CD4-positive, alpha-beta T cell treated with Interleukin-15 for 1 hour (primary cell): ENCODE results near the gene OR10G8.
"Not testable (repeated sequence)": the region's sequence is repeated elsewhere in the genome, so short reads cannot be mapped to it uniquely, and the experiment has no call there.

Experiments used
- DNase-seq: peaks from one replicate; pipeline ENCODE4 v3.0.0-alpha.2; 2020

The OR10G8 gene, protein sequence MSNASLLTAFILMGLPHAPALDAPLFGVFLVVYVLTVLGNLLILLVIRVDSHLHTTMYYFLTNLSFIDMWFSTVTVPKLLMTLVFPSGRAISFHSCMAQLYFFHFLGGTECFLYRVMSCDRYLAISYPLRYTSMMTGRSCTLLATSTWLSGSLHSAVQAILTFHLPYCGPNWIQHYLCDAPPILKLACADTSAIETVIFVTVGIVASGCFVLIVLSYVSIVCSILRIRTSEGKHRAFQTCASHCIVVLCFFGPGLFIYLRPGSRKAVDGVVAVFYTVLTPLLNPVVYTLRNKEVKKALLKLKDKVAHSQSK

DNA sequence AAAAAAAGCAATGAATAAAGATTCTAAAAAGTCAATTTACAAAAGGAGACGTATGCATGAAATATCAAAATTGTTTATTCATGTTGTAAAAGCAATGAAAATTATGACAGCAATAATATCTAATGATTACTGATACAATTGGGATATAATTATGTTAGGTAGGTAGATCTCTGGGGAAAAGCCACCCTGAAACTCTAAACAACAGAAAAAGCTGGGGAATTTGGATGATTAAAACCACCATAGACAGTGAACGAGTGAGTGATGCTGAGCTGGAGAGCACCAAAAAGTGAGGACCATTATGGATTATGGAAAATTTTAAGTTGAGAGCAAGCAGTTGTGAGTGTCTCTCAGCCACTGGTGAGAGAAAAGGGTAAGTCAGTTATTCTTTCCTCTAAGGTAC, at the start of gene OR10G8:
OR10G8 (plus strand) TSS at position 301 of the 400 bp plus-strand sequence. CDS start 2,825 bp downstream, outside the sequence.
- no peak for DNase-seq

DNA sequence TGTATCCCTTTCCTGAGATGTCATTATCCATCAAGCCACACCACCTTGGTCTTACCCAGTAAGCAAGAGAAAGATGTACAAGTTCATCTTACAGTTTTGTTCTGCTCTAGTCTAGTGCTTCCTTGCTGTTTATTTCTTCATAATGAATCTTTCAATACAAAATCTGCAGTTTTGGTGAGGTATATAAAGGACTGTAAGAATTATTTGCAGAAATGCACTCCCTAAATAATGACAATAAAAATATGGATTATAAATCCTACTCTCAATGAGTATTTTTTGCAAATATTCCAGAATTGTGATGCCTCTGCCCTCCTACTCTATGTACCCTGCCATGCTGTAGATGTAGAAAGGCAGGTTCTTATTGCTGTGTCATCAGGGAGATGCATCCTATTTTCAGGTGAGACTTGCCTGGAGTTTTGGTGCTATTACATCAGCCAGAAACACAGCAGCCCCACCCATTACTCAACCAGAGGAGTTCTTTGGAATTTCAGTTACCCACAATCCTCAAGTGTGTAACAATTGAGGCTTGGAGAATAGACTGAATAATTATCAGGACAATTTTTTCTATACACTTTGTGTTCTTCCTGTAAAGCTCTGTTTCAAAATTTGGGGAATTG, 48.8 kb upstream of the OR10G8 start, which contains the start of gene OR10S1:
OR10S1 (minus strand) TSS at position 51 of the 617 bp plus-strand sequence. CDS start 117 bp downstream, outside the sequence.
- DNase-seq, result no peak

DNA sequence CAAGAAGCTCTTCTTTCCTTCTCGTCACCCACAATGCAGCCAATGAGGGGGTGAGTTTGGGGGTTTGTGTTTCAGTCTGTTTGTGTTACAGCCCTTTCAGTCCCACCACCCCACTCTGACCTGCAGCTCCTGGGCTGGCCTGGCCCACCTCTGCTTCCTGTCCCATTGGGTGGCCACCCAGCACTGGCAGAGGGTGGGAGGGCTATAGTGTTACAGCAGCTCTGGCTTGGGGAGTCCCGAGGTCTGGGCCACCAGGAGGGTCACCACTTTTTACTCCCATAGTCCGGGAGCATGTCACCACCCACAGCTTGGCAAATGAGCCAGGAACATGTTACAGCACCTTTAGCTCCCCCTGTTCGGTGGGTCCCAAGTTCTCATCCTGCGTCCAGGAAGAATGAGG, 47.3 kb upstream of the OR10G8 start:
- no peak for DNase-seq

DNA sequence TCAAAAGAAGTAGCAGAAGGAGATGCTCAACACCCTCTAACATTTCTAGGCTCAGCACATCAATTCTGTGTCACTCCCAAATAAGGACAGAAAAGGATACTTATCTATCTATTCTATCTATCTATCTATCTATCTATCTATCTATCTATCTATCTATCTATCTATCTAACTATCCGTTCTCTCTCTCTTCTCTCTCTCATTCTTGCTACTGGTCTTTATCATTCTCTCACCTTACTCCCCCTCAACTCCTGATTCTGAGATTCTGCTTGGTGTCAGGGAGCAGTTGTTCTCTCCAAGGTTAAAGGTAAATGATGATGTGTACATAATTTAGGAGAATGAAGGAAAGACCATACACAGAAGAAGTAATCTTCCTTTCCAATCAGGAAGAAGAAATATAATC, 31.5 kb upstream of the OR10G8 start, which contains the start of gene OR10G6:
OR10G6 (minus strand) TSS at position 43 of the 400 bp plus-strand sequence; CDS start at position 43, 0 bp downstream.
- no peak for DNase-seq

DNA sequence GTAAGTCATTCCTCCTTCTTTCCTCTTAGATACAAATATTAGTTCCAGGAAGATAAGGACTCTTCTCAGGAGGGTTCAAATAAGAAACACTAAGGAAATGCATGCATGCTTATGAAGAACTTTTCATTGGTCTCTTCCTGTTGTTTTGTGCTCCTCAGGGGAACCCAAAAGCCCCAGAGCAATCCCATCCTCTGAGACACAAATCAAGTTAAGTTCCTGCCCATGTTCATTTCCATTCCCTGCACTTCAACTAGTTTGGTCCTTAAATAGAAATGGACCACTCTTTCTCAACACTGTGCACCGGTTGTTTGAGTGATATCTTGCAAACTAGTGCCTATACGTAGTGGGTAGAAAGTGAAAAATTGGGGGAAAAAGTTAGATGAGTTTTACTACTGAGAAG, 13.9 kb upstream of the OR10G8 start, which contains the start of gene OR10G4:
OR10G4 (plus strand) TSS at position 301 of the 400 bp plus-strand sequence. CDS start 2,578 bp downstream, outside the sequence.
- no peak for DNase-seq

DNA sequence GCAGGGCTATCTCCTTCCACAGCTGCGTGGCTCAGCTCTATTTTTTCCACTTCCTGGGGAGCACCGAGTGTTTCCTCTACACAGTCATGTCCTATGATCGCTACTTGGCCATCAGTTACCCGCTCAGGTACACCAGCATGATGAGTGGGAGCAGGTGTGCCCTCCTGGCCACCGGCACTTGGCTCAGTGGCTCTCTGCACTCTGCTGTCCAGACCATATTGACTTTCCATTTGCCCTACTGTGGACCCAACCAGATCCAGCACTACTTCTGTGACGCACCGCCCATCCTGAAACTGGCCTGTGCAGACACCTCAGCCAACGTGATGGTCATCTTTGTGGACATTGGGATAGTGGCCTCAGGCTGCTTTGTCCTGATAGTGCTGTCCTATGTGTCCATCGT, 10.8 kb upstream of the OR10G8 start:
- DNase-seq, result not testable (repeated sequence)

DNA sequence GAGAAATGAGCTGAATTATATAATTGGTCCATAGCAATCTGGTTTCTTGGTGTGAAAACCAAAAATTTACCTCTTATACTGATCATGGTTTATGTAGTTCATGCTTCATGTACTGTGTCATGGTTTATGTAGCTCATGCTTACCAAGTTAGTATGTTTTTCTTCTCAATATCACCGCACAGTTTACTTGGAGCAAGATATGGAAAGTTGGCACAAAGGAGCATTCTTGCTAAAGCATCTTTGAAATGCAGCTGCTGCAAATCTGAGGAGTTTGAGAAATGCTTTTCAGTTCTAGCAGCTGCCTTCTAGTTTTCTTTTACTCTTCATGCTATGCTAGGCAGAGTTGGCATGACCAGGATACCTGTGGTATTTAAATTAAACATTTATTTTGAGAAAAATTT, 10.1 kb downstream of the OR10G8 start:
- DNase-seq, result no peak

DNA sequence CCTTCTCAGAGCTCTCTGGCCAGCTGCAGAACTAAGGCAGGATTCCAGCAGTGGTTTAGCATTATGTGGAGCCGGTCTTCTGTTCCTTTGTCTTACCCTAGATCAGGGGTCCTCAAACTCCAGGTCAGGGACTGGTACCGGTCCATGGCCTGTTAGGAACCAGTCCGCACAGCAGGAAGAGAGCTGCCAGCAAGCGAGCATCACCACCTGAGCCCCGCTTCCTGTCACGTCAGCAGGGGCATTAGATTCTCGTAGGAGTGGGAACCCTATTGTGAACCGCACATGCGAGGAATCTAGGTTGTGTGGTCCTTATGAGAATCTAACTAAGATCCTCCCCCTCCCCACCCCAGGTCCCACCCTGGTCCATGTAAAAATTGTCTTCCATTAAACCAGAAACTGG, 13.0 kb downstream of the OR10G8 start:
- no peak for DNase-seq

DNA sequence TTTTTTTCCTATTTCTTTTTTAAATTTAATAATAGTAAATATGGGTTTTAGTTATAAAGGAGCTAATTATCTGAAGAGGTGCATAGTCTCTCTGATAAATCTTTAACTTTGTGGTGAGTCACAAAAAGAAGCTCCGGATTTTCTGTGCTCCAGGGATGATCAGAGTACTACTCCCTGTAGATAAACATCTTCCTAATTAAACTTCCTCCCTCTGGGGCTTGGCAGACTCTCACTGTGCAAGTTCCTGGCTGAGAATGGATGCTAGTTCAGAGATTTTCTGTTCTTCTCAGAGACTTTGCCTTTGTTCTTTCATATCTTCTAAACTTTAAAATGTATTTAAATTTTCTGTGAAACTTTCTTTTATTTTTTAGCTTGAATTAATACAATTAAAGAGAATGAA, 14.7 kb downstream of the OR10G8 start, which contains the start of gene OR10G7:
OR10G7 (minus strand) TSS at position 72 of the 400 bp plus-strand sequence. CDS start 2,324 bp downstream, outside the sequence.
- DNase-seq, result no peak

DNA sequence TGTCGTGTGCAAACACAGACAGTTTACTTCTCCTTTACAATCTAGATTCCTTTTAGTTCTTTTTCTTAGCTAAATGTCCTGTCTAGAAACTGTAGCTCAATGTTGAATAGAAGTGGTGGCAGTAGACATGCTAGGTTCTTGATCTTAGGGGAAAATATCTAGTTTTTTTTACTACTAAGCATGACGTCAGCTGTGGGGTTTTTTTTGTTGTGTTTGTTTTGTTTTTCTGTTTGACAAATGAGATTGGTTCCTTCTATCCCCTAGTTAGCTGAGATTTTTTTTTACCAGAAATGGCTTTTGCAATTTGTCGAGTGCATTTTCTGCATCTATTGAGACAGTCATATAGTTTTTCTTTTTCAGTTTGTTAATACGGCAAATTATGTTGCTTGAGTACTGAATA, 16.8 kb downstream of the OR10G8 start:
- no peak for DNase-seq

DNA sequence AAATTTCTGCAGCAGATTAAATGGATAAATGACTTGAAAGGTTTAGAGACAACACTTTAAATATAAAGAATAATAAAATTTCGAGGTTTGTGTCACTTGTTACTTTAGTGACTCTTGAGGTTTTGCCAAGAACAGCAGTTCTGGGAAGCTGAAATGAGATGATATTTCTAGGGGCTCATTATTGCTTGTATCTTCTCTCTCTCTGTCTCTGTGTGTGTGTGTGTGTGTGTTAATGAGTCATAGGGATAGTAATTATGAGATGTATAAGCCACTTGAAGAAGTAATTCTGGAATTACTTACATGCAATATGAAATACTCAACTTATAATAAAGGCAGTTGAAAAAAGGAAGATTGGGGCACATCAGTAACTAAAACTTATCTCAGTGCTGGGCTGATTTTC, 24.1 kb downstream of the OR10G8 start:
- DNase-seq, result no peak

DNA sequence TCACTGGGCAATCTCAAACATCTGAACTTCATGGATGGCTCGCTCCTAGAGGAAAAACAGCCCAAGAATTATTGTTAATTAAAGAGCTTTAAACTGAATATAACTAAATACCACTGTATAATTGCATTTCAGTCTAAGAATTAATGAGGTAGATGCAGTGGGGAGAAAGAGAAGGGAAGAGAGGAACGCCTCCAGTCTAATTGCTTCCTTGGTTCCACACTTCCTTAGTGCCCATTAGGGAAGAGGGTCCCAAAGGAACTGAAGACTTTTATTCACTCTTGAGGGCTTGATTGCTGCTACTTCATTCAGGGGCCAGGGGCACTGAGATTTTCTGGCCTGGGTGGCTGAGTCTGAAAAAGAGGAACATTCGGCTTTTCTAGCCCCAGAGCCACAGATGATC, 26.4 kb downstream of the OR10G8 start:
- DNase-seq, result no peak

DNA sequence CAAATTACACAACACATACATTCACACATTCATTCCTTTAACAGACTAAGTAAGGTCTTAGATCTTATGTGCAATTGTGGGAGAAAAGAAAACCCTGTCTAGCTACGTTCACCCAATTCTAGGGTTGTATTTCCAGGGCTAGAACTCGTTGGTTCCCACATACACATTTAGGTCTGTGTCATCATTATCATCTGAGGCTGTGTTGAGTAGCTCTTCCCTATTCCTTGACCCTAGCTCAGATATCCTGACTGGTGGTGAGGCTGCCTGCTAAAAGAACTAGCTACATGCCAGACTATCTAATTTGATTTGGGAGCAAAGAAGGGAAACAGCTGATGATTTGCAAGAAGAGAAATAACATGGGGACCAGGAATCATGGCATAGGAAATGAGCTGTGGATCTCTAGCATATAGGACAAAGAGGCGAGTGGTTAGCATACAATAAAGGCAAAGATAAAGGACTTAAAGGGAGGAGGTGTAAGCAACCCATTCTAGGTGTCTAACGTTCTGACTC, 42.1 kb downstream of the OR10G8 start:
- no peak for DNase-seq

DNA sequence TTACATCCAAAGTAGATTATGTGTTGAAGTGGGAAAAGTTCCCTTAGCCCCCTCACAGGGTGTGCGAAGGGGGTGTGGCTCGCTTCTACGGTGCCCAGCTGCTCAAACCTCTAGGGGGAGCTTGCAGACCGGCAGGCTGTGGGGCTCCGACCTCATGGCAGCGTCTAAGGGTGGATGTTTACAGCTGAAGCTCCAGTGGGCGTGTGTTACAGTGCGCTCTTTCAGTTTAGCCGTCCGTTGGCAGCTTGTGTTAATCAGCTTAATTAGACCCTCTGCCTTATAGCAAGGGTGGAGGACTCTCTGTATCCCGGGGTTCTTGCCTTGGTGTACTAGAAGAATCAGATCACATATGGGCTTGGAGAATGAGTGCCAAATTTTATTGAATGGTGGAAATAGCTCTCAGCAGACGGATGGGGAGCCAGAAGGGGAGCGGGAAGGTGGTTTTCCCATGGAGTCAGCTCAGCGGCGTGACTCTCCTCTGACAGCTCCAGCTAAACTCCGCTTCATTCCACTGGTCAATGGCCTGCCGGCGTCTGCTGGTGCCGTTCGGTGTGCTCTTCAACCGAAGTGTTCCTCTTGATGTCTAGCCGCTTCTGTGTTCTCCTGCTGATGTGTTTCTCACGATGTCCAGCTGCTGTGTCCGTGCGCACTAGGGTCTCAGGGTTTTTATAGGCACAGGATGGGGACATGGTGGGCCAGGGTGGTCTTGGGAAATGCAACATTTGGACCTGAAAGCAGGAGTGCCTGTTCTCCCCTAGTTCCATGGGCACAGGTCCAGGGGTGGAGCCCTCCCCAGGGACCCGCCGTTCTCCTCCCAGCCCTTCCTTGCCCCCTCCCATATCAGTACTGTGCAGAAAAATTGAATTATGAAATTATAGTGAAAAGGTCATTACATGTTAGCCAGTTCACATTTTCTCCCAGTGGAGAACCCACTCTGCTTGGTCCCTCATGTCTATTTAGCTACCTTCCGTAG, 43.1 kb downstream of the OR10G8 start:
- DNase-seq, result peak; percentile 62

DNA sequence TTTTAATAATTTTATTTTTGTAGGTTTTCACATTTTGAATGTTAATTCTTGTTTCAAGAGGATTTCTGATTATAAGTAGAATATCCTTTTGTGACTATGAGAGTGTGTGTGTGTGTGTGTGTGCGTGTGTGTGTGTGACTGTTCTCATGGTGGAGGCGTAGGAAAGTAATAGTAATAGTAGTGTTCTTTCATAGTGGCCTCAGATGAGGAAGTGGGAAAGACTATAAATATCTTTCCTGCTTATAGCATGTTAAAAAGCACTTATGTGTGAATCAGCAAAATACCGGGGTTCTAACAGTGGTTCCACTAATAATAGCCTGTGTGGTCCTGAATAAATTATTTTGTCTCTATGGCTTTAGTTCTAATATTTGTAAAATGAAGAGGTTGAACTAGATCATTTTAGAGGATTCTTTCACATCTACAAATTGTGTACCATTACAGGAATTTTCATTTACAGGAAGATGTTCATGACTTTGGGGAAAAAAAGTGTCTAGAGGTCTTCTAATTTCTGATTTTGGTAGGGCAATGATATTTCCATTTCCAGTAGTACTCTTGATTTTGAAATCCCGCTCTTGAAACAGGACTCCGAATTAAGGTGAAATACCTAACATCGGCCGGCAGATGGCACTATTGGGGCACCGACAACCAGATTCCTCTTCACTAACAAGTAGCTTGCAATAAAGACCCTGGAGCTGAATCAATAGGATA, 44.5 kb downstream of the OR10G8 start:
- peak; percentile 58 for DNase-seq

DNA sequence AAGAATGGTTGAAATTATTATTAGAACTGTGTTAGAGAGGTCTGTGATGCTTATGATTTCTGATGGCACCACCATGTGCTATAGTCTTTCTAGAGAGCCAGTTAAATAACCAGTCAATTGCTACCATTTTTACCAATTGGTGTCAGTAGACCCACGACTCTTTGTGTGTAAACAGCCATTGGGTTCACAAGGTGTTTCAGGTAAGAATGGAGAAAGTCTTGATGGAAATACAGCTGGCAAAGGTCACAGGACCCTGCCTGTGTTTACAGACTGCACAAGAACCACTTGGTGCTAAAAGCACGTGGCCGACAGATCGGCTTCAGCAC, 45.0 kb downstream of the OR10G8 start:
- DNase-seq, result no peak

DNA sequence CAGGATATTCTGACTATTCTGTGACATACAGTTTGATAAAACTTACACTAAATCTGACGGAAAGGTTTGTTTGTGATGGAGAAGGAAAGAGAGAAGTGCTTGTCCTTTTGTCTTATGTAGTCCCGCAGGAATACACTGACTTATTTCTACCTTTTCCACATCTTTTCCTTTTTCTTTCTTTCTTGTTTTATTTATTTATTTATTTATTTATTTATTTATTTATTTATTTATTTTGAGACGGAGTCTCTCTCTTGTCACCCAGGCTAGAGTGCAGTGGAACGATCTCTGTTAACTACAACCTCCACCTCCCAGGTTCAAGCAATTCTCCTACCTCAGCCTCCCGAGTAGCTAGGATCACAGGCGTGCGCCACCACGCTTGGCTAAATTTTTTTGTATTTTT, 45.5 kb downstream of the OR10G8 start:
- DNase-seq, result no peak

DNA sequence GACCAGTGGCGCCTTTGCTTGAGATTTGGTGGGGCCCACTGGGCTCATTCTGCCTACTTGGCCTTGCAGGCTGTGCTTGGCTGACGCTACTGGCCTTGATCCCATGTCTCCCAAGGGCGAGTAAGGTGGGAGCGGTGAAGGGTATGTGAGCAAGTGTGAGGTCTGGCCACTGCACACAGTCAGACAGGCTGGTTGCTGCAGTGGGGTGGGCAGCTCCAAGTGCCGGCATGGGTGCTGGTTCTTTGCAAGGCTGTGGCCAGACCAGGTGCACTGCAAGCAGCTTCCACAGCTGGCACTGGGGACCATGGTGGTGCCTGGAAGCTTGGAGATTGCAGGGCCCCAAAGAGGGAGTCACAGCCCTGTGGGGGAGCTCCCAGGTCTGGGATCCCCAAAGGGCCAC, 48.0 kb downstream of the OR10G8 start:
- DNase-seq, result no peak

DNA sequence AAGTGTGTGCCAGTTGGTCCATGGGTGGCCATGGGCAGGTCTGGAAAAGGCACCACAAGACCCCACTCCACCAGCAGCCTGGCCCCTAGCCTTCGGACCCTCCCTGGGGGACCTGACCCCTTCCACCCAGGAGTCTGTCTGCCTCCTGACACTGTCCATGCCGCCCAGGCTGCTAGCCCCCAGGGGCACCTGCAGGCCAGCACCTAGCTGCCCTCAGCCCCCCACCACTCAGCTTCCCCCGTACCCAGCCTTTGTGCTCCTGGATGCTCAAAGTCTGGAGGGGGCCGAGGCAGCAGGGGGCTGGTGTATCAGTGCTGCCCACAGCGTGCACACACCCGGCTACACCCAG, 48.9 kb downstream of the OR10G8 start:
- DNase-seq, result no peak

DNA sequence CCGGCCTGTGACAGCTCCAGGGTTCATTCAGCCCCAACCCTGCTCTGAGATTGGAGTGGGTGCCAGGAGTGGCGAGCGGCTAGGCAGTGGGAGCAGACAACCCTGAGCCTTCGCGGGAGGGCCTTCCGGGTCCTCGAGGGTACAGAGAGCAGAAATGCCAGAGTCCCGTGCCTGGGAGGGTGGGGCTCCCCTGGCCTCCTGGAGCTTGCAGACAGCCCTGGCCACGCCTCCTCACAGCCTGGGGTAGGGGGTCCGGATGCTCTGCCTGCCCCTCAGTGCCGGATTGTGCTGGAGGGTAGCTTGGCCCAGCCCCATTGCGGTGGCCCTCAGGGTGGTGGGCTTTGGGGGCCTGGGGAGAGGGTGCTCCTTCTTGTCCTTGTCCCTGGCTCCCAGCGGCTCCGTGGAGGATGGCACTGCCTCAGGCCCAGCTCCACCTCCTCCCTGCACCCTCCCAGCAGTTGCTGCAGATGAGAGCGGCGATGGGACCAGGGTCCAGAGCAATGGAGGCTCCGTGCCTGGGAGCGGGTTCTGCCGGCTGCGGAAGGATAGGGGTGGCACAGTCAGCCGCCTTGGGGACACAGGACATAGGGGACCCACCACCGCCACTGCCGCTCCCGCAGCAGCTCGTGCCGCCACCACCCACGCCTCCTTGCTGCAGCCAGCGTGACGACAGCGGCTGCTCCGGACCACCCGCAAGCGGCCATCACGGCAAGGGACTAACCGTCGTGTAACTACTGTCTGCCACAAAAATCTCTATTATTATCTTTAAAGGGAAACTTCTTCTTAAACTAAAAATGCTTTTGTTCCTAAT, 49.4 kb downstream of the OR10G8 start:
- no peak for DNase-seq

DNA sequence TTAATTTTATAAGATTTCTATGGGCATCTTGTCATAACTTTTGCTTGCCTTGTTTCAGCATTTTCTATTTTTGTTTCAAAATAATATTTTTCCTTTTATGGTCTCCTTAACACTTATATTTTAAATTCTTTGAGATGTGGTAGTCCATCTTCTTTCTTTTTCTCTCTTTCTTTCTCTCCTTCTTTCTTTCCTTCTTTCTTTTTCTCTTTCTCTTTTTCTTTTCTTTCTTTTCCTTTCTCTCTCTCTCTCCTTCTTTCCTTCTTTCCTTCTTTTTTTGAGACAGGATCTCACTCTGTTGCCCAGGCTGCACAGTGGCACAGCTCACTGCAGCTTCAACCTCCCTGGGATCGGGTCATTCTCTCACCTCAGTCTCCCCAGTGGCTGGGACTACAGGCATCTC, 50.7 kb downstream of the OR10G8 start:
- DNase-seq, result no peak
